H9 (cell line): ENCODE data around the gene GPR107. TPM values are rescaled to one million over a fixed set of nuclear protein-coding genes. Genes with fewer than 3 reads are reported as not detected.

Experiments
- DNase-seq: peaks from one replicate; pipeline ENCODE4 v3.0.0-alpha.2; 2017
- H2AFZ ChIP-seq: one replicate; pipeline ENCODE4 v1.6.1; 2013; ENCODE audit warnings: mild to moderate bottlenecking, low read length, control low read depth, moderate library complexity
- H2AK5ac ChIP-seq: 2 replicates; pipeline ENCODE4 v1.6.1; 2013; ENCODE audit warnings: low read length, control low read depth, mixed read lengths; ENCODE audit not compliant: insufficient read length
- H2BK120ac ChIP-seq: one replicate; pipeline ENCODE4 v1.6.1; 2013; ENCODE audit warnings: low read depth, mild to moderate bottlenecking, low read length, control low read depth, inconsistent platforms; ENCODE audit not compliant: poor library complexity, severe bottlenecking
- H2BK12ac ChIP-seq: 2 replicates; pipeline ENCODE4 v1.6.1; 2013; ENCODE audit warnings: low read length, control low read depth, mixed read lengths, low read depth; ENCODE audit not compliant: insufficient read length
- H2BK15ac ChIP-seq: 2 replicates; pipeline ENCODE4 v1.6.1; 2013; ENCODE audit warnings: low read depth, low read length, control low read depth
- H2BK20ac ChIP-seq: one replicate; pipeline ENCODE4 v1.6.1; 2013; ENCODE audit warnings: low read depth, mild to moderate bottlenecking, low read length, control low read depth, inconsistent platforms; ENCODE audit not compliant: poor library complexity, severe bottlenecking
- H2BK5ac ChIP-seq: 2 replicates; pipeline ENCODE4 v1.6.1; 2013; ENCODE audit warnings: low read length, control low read depth, mixed read lengths; ENCODE audit not compliant: insufficient read length
- H3K14ac ChIP-seq: 2 replicates; pipeline ENCODE4 v1.6.1; 2013; ENCODE audit warnings: low read length, control low read depth; ENCODE audit not compliant: insufficient read depth
- H3K18ac ChIP-seq: 2 replicates; pipeline ENCODE4 v1.6.1; 2013; ENCODE audit warnings: low read depth, mild to moderate bottlenecking, mixed read lengths, low read length, control low read depth; ENCODE audit not compliant: insufficient read length
- H3K23ac ChIP-seq: 2 replicates; pipeline ENCODE4 v1.6.1; 2013; ENCODE audit warnings: low read length, control low read depth, mixed read lengths, low read depth; ENCODE audit not compliant: insufficient read length
- H3K23me2 ChIP-seq: 2 replicates; pipeline ENCODE4 v1.6.1; 2013; ENCODE audit warnings: low read depth, mild to moderate bottlenecking, mixed read lengths, low read length, control low read depth; ENCODE audit not compliant: insufficient read length, poor library complexity, severe bottlenecking
- H3K27ac ChIP-seq: 2 replicates; pipeline ENCODE4 v1.5.1; 2013; ENCODE audit warnings: low read length, control low read depth, mixed read lengths, low read depth; ENCODE audit not compliant: insufficient read length
- H3K27me3 ChIP-seq: 2 replicates; pipeline ENCODE4 v1.6.1; 2013; ENCODE audit warnings: low read length, control low read depth, inconsistent platforms; ENCODE audit not compliant: insufficient read depth
- H3K4ac ChIP-seq: 2 replicates; pipeline ENCODE4 v1.6.1; 2013; ENCODE audit warnings: low read depth, mild to moderate bottlenecking, control low read depth, inconsistent platforms, low read length, moderate library complexity
- H3K4me1 ChIP-seq: 2 replicates; pipeline ENCODE4 v1.6.1; 2013; ENCODE audit warnings: low read length, control low read depth, inconsistent platforms; ENCODE audit not compliant: insufficient read depth
- H3K4me2 ChIP-seq: 2 replicates; pipeline ENCODE4 v1.6.1; 2013; ENCODE audit warnings: low read length, control low read depth, mixed read lengths; ENCODE audit not compliant: insufficient read length, insufficient read depth
- H3K56ac ChIP-seq: 2 replicates; pipeline ENCODE4 v1.6.1; 2013; ENCODE audit warnings: low read depth, mild to moderate bottlenecking, mixed read lengths, low read length, control low read depth; ENCODE audit not compliant: insufficient read length
- H3K79me1 ChIP-seq: 2 replicates; pipeline ENCODE4 v1.6.1; 2013; ENCODE audit warnings: low read depth, mild to moderate bottlenecking, moderate library complexity, low read length, control low read depth, inconsistent platforms; ENCODE audit not compliant: insufficient read depth, poor library complexity, severe bottlenecking
- H3K79me2 ChIP-seq: 2 replicates; pipeline ENCODE4 v1.6.1; 2013; ENCODE audit warnings: low read length, control low read depth, inconsistent platforms; ENCODE audit not compliant: insufficient read depth
- H3K9ac ChIP-seq: 2 replicates; pipeline ENCODE4 v1.6.1; 2013; ENCODE audit warnings: low read length, control low read depth, mixed read lengths; ENCODE audit not compliant: insufficient read length; ENCODE audit errors: extremely low read depth
- H3K9me3 ChIP-seq: one replicate; pipeline ENCODE4 v1.6.1; 2013; ENCODE audit warnings: low read depth, low read length, inconsistent platforms; ENCODE audit not compliant: control insufficient read depth
- H3T11ph ChIP-seq: one replicate; pipeline ENCODE4 v1.6.1; 2013; ENCODE audit warnings: mild to moderate bottlenecking, low read length, control low read depth, inconsistent platforms
- H4K20me1 ChIP-seq: one replicate; pipeline ENCODE4 v1.6.1; 2013; ENCODE audit not compliant: control insufficient read depth, insufficient read length, insufficient read depth
- H4K5ac ChIP-seq: 2 replicates; pipeline ENCODE4 v1.6.1; 2013; ENCODE audit warnings: low read depth, mild to moderate bottlenecking, mixed read lengths, low read length, control low read depth; ENCODE audit not compliant: insufficient read length
- H4K8ac ChIP-seq: replicated peaks from 2 replicates; pipeline ENCODE4 v1.6.1; 2013; ENCODE audit warnings: low read length, control low read depth, mixed read lengths, low read depth; ENCODE audit not compliant: insufficient read length
- H4K91ac ChIP-seq: 2 replicates; pipeline ENCODE4 v1.6.1; 2013; ENCODE audit warnings: low read depth, mild to moderate bottlenecking, moderate library complexity, mixed read lengths, low read length, control low read depth; ENCODE audit not compliant: insufficient read length
- H3K27ac Mint-ChIP-seq, 3 experiments: 2 replicates in 2 of 3; 3 replicates in 1 of 3; pipeline ENCODE4 v1.8.0; 2020 to 2021; ENCODE audit warnings: mixed read lengths in 3 of 3, mild to moderate bottlenecking in 1 of 3, moderate library complexity in 1 of 3
- H3K27me3 Mint-ChIP-seq: 2 replicates; pipeline ENCODE4 v1.8.0; 2021; ENCODE audit warnings: low read depth, mild to moderate bottlenecking, moderate library complexity, mixed read lengths
- H3K36me3 Mint-ChIP-seq, 3 experiments: 2 replicates in 2 of 3; 3 replicates in 1 of 3; pipeline ENCODE4 v1.8.0; 2020 to 2021; ENCODE audit warnings: low read depth in 3 of 3, mixed read lengths in 3 of 3; ENCODE audit not compliant: insufficient read depth in 1 of 3
- H3K4me1 Mint-ChIP-seq, 2 experiments: 2 replicates each; pipeline ENCODE4 v1.8.0; 2020; ENCODE audit warnings: mixed read lengths in 2 of 2
- H3K4me3 Mint-ChIP-seq, 2 experiments: 2 replicates in 1 of 2; 3 replicates in 1 of 2; pipeline ENCODE4 v1.8.0; 2020 to 2021; ENCODE audit warnings: mild to moderate bottlenecking in 2 of 2, mixed read lengths in 2 of 2, moderate library complexity in 1 of 2
- H3K9me3 Mint-ChIP-seq, 2 experiments: 2 replicates in 1 of 2; 3 replicates in 1 of 2; pipeline ENCODE4 v1.8.0; 2020; ENCODE audit warnings: mild to moderate bottlenecking in 2 of 2, mixed read lengths in 2 of 2, moderate library complexity in 1 of 2
- WGBS: extraction: QIAGEN DNeasy Blood & Tissue Kit; methylation state at CpG from one replicate; pipeline ENCODE4 v1.1.7; 2013; ENCODE audit warnings: missing lambda C conversion rate, low lambda C conversion rate, mixed read lengths; ENCODE audit not compliant: insufficient read length; ENCODE audit errors: extremely low coverage; 5-methylcytosine and 5-hydroxymethylcytosine counted together
- total RNA-seq: library from RNA; stranded (reverse); gene quantifications from 2 replicates; pipeline ENCODE4 v1.2.1, GENCODE V29; 2021
- TF ChIP-seq, protein P1 (sequence below): fragments of 200-600 bp; sonication (generic); conservative IDR thresholded peaks from 3 replicates; pipeline ENCODE4 v1.8.0; 2021; ENCODE audit warnings: antibody characterized with exemption, mild to moderate bottlenecking

GPR107 gene
- total RNA-seq, 1 experiment from 2014 or later: 38.0 TPM

DNA sequence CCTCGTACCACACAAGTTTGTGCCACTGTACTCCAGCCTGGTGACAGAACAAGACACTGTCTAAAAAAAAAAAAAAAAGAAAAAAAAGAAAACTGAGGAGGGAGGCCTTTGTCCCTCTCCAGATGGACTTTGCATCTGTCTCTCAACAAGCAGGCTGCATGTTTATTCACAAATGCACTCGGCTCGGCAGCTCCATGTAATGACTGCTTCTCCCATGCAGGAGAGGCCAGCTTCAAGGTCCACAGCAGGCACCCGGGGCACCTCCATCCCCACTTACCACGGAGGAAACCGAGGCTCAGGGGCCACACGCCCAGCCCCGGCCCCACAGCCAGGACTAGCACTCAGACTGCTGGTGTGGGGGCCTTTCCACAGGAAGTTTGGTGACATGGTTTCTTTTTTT is 105.4 kb downstream of the GPR107 start:
- no peaks in the 10 kb centered on the region for H3K79me1 ChIP-seq
- H4K5ac ChIP-seq: no peak overlapping the region
- no peaks in the 10 kb centered on the region for H3K9me3 Mint-ChIP-seq
- no peak overlapping the region for H3K4ac ChIP-seq
- DNase-seq: no peak
- H2BK20ac ChIP-seq: no peak overlapping the region
- H3K56ac ChIP-seq: no peak overlapping the region
- H3K4me2 ChIP-seq: no peak overlapping the region
- no peak overlapping the region for H3K27ac ChIP-seq
- H3K9ac ChIP-seq: no peak overlapping the region
- H2BK5ac ChIP-seq: no peak overlapping the region
- H3K27ac Mint-ChIP-seq: no peak overlapping the region
- no peak overlapping the region for H2BK120ac ChIP-seq
- H4K20me1 ChIP-seq: no peaks in the 10 kb centered on the region
- no peaks in the 10 kb centered on the region for H3K23me2 ChIP-seq
- H4K91ac ChIP-seq: no peak overlapping the region
- no peaks in the 10 kb centered on the region for H3K27me3 ChIP-seq
- H3K36me3 Mint-ChIP-seq: no peaks in the 10 kb centered on the region; a peak in 1 of 7 replicates
- no peaks in the 10 kb centered on the region; the same call in 1 of the 2 replicates for H3K27me3 Mint-ChIP-seq
- H3K79me2 ChIP-seq: no peaks in the 10 kb centered on the region
- H3K4me1 ChIP-seq: no peaks in the 10 kb centered on the region; the same call in 1 of the 2 replicates
- TF ChIP-seq, protein P1, sequence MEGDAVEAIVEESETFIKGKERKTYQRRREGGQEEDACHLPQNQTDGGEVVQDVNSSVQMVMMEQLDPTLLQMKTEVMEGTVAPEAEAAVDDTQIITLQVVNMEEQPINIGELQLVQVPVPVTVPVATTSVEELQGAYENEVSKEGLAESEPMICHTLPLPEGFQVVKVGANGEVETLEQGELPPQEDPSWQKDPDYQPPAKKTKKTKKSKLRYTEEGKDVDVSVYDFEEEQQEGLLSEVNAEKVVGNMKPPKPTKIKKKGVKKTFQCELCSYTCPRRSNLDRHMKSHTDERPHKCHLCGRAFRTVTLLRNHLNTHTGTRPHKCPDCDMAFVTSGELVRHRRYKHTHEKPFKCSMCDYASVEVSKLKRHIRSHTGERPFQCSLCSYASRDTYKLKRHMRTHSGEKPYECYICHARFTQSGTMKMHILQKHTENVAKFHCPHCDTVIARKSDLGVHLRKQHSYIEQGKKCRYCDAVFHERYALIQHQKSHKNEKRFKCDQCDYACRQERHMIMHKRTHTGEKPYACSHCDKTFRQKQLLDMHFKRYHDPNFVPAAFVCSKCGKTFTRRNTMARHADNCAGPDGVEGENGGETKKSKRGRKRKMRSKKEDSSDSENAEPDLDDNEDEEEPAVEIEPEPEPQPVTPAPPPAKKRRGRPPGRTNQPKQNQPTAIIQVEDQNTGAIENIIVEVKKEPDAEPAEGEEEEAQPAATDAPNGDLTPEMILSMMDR: no peak
- no peak overlapping the region for H3K18ac ChIP-seq
- no peak overlapping the region for H2BK15ac ChIP-seq
- H3K4me3 Mint-ChIP-seq: no peak overlapping the region
- no CpG with 5 or more reads among the region's 8 CpGs for WGBS
- H2BK12ac ChIP-seq: no peak overlapping the region
- H3K4me1 Mint-ChIP-seq: peaks cover 8 to 12% of the 10 kb centered on the region in 2 experiments; a peak in 3 of 4 replicates
- no peak overlapping the region for H2AK5ac ChIP-seq
- H3T11ph ChIP-seq: no peak overlapping the region
- H3K14ac ChIP-seq: no peak overlapping the region
- no peak overlapping the region for H2AFZ ChIP-seq
- no peak overlapping the region for H3K23ac ChIP-seq
- H3K9me3 ChIP-seq: no peaks in the 10 kb centered on the region
- no peak overlapping the region for H4K8ac ChIP-seq
